HG03558 (cell line): ENCODE measurements around the gene EMC6.

Source experiments
- ATAC-seq: cut with Tn5 transposase; IDR thresholded peaks from one replicate; pipeline ENCODE4 v1.9.1; 2021; ENCODE audit warnings: moderate number of reproducible peaks; ENCODE audit not compliant: unreplicated experiment; ENCODE audit errors: extremely low read depth

EMC6 gene

DNA sequence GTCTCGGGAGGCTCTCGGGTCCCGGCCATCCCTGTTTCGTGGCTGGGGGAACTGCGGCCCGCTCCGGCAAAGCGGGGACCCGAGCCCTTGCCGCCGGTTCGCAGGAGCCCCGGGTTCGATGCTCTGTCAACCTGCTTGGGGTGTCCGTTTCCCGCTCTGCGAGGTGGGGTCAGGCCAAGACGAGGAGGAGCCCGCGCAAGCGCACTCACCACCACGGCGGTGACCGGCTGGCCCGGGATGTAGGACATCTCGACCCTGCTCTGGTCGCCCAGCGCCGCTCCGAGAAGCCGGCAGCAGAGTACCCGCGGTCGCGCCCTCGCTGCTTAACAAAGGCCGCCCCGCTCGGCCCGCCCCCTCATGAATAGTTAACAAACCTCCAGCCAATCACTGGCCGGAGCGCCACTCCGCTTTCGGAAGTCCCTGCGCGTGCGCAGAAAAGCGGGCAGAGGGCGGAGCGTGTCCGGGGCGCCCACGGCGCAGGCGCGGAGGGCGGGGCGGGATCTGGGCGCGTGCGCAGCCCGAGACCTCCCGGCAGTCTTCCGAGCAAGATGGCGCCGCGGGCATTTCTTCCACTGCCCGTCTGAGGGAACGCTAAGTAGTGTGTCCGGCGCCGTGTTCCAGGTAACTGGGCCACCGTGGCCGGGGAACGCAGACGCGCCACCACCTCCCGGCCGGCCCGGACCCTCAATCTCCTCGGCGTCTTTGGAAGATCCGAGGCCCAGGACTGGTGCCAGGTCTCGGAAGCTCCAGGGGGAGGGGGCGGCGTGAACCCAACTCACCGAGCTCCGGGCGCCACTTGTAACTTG is at the start of gene EMC6, which contains the start of gene TAX1BP3:
EMC6 (plus strand) TSS at position 534 of the 806 bp plus-strand sequence. CDS start 335 bp downstream, outside the sequence.
TAX1BP3 (minus strand) TSS at position 300 of the 806 bp plus-strand sequence; CDS start at position 248, 52 bp downstream.
- no peak for ATAC-seq

DNA sequence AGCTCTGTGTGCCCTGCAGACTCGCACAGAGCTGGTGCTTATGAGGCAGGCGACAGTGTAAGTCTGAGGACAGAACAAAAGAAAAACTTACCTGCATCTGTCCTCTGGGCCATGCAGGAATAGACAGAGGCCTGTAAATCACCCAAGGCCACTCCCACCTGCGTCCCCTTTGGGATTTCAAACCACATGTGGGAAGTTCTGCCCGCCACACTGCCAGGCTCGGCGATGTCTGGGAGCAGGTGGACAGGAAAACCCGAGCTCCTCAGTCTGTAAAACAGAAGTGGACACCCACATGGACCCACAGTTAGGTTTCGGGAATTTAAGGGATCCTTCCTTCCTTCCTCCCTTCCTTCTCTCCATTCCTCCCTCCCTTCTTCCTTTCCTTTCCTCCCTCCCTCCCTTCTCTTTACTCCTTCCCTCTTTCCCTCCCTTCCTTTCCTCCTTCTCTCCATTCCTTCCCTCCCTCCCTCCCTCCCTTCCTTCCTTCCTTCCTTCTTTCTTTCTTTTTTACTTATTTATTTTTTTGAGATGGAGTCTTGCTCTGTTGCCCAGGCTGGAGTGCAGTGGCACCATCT is 47.4 kb upstream of the EMC6 start:
- no peak for ATAC-seq

DNA sequence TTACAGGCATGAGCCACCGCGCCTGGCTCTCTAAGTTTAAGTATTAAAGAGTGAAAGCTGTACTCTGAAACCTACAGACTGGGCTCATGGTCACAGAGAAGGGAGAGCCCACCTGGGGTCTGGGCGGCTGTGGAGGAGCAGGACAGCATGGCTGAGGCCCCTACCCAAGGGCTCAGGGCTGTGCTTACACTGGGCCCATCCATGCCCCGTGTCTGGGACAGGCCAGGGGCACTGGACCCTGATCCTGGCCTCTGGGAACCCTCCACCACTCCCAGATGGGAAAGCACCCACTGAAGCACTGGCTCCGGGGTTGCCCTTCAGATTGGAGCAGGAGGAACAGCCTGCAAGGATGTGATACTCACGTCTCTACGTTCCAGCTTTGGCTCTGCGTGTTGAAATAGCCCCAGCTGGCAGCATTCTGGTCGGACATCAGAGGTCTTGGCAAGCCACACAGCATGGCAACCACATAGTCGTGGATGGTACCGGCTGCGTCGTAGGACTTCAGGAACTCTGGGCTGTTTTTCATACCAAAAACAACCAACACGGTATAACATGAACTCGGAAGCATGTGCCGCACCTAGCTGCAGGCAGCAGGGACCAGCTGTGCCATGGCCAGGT is 45.5 kb upstream of the EMC6 start:
- ATAC-seq = no peak

DNA sequence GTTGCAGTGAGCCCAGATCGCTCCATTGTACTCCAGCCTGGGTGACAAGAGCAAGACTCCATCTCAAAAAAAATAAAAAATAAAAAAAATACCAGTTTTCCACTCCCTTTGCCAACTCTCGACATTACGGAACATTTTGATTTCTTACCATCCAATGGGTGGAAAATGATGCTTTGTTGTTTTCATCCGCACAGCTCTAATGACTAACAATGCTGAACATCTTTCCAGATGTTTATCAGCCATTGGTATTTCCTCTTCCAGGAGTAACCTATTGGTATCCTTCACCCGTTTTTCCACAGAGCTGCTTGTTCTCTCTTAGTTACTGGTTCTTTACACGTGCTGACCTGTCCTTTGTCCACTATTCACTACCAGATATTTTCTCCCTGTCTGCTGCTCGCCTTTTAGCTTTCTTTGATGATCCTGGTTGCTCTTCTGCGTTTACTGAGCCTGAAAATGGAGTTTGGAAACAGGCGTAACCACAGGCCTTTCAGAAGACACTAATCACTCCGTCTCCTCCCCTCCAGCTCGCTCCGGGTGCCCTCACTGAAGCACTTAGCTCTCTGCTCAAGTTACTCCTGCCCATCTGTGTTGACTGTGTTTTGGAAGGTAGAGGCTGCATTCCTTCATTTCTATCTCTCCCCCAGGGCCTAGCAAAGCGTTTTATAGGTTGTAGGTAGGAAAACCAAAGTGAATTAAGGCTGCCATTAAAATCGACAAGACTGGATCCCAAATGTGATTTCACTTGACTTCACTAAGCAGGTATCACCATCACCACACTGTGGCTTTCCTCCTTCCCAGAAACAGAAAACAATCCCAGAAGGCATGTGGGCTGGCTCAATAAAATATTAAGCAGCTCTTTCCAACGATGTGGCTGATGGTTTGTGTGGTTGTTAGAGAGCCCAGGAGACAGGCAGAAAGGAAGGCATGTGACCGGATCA is 41.5 kb upstream of the EMC6 start:
- no peak for ATAC-seq

DNA sequence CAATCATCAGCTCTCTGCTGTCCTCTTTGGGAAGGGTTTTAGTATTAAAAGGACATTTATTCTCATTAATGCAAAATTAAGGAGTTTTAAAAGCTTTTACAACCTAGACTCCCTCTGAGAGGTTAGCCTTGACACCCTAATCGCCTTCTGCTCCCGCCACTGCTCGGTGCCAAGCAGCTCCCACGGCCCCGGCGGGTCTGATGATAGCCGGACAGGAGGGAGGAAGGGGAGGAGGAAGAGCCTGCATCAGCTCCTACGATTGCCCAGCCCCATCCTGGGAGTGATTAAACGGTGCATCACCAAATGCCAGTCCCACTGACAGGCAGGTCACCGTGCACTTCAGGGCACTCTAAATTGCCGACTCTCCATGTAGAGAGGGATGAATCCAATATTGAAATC is 40.8 kb upstream of the EMC6 start:
- ATAC-seq = no peak

DNA sequence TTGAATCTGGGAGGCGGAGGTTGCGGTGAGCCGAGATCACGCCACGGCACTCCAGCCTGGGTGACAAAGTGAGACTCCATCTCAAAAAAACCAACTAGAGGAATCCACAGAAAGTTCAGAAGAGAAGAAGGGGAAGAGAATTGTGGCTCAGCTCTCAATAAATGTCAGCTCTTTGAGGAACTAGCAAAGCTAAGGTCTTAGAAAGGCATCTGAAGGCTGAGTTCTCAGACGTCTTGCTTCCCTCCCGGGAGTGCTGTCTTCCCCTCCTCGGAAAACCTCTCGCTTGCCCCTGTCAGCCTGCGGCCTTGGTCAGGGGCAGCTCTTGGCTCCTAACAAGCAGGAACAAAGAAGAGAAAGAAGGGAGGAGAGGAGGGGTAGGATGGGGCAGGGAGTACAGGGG is 37.8 kb upstream of the EMC6 start:
- no peak for ATAC-seq

DNA sequence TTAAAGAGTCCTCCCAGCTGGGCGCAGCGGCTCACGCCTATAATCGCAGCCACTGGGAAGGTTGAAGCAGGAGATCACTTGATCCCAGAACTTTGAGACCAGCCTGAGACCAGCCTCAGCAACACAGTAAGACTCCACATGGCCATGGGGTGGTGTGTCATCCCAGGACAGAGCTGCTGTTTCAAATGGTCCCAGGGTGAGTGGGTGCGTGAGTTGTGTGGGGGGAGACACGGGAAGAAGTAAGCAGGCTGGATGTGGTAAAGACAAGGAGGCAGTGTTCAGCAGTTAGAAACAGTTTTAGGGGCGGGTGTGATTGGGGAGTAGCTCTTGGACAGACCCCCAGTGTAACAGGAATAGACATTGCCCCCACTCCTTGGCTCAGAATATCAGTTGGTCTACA is 36.3 kb upstream of the EMC6 start:
- no peak for ATAC-seq

DNA sequence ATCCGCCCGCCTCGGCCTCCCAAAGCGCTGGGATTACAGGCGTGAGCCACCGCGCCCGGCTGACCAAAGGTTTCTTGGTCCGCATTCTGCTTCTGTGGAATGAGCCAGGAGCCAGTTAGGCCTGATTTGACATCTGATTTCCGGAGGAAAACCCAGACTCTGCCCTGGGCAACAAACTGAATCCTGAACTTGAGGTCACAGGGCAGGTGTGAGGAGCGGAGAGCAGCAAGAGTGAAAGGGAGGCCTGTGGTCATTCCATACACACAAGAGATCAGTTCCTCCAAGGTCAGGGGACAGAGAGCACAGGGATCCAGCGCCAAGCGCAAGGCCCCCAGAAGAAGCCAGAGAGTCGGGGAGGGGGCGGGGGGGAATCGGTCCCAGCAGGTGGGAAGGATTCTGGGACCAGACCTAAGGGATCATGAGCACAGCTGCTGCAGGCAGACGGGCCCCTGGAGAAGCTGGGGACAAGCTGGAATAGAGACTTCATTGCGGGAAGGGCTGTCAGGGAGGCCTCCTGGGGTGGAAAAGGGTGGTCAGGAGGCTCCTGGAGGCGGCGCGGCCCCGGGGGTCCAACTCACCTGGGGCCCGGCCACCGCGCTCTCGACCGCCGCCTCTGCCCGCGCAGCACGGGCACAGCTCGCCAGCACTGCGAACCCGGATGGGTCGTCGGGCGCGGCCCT is 33.0 kb upstream of the EMC6 start:
- ATAC-seq = no peak

DNA sequence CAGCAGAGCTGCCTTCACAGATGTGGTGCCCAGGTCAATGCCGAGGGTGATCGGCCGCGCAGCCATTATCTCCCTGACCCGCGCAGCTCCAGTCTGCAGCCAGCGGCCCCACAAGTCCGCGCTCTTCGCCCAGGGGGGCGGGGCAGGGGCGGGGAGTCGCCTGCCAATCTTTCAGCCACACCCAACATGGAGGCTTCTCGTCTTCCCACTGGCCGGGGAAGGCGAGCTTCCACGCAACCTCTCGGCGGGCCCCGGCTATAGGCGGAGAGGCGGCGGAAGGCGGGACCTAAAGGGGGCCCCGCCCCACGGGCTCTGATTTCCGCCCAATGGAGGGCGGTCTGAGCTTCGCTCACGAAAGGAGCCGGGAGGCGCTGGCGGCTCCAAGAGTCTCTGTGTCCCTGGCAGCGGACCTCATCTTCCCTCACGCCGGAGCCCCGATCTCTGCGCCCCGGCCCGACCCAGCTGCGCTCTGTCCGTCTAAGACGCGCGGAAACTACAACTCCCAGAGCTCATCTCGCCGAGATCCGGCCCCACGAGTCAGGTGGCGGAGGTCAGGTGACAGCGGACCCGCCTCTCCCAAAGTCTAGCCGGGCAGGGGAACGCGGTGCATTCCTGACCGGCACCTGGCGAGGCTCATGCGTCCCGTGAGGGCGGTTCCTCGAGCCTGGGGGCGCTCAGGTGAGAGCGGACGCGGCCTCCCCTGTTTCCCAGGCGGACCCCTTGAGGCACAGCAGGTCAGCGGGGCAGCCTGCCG is 32.3 kb upstream of the EMC6 start, which contains the start of the genes CTNS and SHPK:
CTNS (plus strand) TSS at position 607 of the 754 bp plus-strand sequence. CDS start 3,447 bp downstream, outside the sequence.
SHPK (minus strand) TSS at position 97 of the 754 bp plus-strand sequence; CDS start at position 66, 31 bp downstream.
- ATAC-seq = peak; percentile 74

DNA sequence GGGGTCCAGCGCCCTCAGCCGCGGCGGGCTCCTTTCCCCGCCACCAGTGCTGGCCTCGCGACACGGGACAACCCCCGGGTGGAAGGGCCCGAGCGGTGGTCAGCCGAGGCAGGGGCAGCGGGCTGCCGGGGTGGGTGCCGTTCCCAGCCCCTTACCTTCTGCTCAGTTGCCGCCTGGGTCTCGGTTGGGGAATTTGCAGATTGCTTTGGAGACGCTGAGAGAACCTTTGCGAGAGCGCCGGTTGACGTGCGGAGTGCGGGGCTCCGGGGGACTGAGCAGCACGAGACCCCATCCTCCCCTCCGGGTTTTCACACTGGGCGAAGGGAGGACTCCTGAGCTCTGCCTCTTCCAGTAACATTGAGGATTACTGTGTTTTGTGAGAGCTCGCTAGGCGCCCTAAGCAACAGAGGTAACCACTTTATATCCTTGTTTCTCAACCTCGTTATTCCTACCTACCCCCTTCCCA is 31.7 kb upstream of the EMC6 start:
- peak; percentile 1 for ATAC-seq

DNA sequence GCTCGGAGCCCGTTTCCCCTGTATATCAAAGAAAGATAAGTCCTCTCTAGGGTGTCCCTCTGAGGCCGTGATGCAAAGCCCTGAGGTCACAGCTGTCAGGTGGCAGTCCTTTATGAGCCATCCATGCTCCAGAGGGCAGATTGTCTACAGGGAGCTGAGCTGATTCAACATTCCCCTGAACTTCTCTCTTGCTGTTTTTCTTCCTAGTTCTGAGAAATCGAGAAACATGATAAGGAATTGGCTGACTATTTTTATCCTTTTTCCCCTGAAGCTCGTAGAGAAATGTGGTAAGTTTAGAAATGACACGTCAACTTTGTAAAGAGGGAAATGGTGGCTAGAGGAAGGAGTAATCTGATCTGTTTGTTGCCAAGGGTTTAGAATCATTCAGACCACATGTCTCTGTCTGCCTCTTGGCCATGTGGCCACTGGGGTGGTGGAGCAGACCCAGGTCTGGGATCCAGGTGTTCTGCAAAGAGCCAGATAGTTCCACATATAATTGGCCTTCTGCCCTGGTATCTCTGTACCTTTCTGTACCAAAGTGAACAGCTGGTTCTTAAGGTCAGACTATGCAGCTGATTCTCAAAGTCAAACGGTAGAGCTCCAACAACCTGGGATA is 28.5 kb upstream of the EMC6 start:
- ATAC-seq = no peak

DNA sequence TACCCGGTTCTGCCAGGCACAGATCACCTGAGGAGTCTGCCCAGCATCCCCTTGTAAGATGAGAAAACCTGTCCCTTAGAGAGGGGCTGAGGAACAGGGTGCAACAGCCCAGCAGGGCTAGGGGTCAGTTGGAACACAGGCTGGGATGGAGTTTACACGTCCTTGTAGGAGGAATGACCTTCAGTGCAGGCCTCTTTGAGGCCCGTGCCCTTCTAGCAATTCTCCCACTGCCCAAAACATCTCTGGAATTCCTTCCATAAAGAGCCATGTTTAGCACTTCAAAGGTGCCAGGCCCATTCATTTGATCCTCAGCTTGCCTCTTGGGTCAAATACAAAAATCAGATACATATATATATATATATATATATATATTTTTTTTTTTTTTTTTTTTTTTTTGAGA is 27.6 kb upstream of the EMC6 start:
- ATAC-seq = no peak

DNA sequence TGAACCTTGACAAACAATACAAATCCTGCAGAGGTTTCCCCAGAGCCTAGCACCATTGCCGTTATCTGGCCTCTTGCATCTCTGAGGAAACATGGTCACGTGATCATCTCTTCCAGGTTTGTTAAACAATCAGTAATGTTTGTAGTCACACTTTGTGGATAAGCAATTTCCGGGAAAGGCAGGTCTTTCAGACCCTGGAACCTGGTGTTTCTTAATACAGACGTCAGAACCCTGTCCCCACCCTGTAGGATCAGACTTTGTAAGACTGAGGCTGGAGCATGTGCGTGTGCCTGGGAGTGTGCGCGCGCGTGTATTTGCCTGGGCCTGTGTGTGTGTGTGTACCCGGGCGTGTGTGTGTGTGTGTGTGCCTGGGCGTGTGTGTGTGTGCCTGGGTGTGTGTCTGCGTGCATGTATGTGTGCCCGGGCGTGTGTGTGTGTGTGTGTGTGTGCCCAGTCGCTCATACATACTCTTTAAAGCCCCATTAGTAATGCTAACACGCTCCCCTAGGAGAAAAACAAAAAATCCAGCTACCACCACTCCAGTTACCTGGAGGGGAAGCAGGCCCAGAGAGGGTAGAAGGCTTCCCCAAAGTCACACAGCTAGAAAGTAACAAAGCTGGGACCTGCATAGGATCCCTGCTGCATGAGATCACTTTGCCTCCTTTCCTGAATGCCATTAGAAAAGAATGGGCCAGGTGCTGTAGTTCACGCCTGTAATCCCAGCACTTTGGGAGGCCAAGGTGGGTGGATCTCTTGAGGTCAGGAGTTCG is 26.7 kb upstream of the EMC6 start:
- ATAC-seq = no peak

DNA sequence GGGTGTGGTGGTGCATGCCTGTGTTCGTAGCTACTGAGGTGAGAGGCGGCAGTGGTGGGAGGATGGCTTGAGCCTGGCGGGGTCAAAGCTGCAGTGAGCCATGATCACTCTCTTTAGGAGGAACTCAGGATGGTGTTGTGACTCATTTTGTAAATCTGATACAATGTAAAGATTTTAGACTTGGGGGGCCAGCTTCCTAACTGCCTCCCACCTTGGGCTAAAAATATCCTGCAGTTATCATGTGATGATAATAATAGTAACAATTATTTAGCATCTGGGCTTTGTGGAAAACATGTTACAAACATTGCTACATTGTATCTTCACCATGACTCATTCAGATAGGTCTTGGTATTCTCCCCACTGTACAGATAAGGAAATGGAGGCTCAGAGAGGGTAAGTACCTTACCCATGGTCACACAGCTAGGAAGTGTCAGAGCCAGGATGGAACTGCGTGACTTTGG is 24.7 kb upstream of the EMC6 start:
- no peak for ATAC-seq

DNA sequence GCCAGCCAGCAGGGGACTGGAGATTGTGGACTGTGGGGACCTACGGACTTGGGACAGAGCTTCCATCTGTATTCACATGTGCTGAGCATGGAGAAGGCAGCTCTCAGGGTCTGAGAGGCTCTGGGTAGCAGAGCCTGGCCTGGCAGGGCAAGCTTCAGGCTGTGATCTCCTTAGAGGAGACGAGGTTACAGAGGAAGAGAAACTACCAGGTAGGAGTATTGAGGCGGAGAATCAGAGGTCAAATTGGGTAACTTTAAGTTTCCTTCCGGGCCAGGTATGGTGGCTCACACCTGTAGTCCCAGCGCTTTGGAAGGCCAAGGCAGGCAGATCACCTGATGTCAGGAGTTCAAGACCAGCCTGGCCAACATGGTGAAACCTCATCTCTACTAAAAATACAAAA is 23.3 kb upstream of the EMC6 start:
- no peak for ATAC-seq

DNA sequence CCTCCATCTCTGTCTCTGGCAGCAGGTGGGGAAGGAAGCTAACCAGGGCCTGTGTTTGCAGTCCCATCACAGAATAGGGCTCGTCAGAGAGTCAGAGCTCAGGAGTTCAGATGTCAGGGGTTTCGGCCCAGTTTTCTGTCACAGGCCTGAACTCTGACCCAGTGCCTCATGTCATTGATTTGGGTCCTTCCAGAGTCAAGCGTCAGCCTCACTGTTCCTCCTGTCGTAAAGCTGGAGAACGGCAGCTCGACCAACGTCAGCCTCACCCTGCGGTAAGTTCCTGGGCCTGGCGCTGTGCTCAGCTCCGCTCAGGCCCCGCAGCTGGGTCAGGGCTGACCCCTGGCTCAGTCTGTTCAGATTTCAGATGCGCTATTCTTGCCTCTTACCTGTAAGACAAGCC is 21.4 kb upstream of the EMC6 start:
- no peak for ATAC-seq

DNA sequence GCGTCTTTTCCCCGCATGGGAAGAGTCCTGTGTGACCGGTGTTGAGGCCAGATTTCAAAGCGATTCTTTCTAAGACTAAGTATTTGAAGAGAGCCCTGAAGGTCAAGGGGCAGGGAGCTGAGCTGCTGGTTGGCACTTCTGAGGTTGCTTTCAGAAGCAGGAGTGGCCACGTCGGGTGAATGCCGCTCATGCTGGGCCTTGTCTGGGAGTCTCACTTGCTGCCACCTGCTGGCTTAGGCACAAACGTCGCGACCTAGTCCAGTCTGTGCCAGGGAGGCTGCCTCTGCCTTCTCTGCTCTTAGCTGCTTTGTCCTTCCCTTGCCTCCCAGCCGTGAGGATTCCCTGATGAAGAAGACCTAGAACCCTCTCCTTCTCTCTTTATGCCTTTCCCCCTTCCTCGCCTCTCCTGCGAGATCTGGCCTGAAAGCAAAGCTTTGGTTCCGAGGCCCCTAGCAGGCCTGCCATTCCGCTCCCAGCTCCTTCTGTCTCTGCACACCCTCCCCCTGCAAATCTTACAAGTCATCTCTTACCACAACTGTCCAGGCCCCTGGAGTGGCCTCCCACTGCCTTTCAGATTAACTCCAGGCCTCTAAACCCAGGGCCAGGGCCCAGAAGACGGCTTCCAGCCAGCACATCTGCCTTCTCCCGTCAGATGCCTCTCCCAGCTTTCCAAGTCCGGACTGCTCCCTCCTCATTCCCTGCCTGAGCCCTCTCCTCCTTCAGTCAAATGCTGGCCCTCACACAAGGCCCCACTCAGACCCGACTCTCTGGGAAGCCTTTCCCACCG is 20.6 kb upstream of the EMC6 start:
- no peak for ATAC-seq
